NCI-H82 treated with DMSO at 0.1 percent for 48 hours (cell line): Measurements from ENCODE around the gene C5.
"Not testable (repeated sequence)": the region's sequence is repeated elsewhere in the genome, so short reads cannot be mapped to it uniquely, and the experiment has no call there.

ENCODE experiments used
- DNase-seq: peaks from one replicate; lab custom pipeline; 2025; ENCODE audit not compliant: unreplicated experiment; lab: John Stamatoyannopoulos, UW

The C5 gene

GRCh38 chr9:121048618-121049017 lies 1.5 kb downstream of the C5 start:
- DNase-seq, result no peak

DNA sequence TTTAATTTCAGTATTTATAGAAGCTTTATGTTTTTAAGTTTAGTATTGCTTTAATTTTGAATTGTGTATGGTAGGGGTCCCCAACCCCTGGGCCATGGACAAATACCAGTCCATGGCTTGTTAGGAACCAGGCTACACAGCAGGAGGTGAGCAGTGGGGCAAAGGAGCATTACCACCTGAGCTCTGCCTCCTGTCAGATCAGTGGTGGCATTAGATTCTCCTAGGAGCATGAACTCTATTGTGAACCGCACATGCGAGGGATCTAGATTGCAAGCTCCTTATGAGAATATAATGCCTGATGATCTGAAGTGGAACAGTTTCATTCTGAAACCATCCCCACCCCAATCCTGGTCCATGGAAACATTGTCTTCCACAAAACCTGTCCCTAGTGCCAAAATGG lies 1.9 kb downstream of the C5 start:
- DNase-seq, result no peak

- DNase-seq, result no peak
Measured at GRCh38 chr9:121038804-121039203, 11.3 kb downstream of the C5 start.

DNA sequence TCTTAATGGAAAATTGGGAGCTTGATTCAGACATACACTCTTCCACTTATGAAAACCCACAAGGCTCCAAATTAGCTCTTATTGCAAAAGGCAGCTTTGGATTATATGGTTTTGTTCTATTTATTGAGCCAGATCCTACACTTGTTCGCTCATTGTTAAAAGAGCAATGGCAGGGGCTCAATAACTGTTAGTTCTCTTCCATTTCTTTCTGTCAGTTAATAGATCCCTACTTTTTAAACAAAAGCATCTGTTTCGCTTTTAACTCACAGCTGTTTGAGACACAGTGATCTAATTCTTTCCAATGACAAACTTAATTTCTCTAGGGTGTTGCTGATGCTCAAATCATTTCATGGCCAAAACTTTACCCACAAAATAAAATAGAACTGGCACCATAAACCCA lies 11.7 kb downstream of the C5 start:
- no peak for DNase-seq

DNA sequence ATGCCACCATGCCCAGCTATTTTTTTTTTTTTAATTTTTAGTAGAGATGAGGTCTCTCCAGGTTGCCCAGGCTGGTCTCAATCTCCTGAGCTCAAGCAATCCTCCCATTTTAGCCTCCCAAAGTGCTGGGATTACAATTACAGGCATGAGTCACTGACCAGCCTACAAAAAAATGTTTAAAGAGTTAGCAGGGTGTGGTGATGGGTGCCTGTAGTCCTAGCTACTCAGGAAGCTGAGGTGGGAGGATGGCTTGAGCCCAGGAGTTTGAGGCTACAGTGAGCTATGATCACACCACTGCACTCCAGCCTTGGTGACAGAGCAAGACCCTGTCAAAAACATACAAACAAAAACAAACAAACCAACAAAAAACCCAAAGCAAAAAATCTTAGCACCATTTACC lies 14.4 kb downstream of the C5 start:
- not testable (repeated sequence) for DNase-seq

DNA sequence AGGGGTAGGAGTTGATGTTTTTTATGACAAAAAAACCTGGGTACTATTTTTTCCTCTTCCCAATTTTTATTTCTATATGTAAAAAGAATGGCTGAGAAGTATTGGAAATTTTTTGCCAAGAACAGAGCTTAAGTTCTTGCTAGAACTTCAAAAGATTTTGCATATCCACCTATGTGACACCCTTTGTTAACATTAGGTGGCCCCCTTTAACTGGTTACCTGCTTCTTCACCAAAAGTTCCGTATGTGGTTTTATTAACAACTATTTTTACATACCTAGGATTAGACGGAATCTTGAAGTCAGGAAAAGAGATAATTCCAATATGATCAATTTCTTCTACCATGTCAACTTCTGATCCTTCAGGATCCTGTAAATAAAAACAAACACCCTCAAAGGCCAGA lies 15.5 kb downstream of the C5 start:
- DNase-seq, result no peak

- DNase-seq, result no peak
Measured at GRCh38 chr9:121029469-121029868, 20.6 kb downstream of the C5 start.

- DNase-seq, result not testable (repeated sequence)
Measured at GRCh38 chr9:121028285-121028684, 21.8 kb downstream of the C5 start.

- DNase-seq, result no peak
Measured at GRCh38 chr9:121026768-121027167, 23.3 kb downstream of the C5 start.

- DNase-seq, result no peak
Measured at GRCh38 chr9:121026260-121026691, 23.8 kb downstream of the C5 start.

- DNase-seq, result no peak
Measured at GRCh38 chr9:121024237-121024636, 25.8 kb downstream of the C5 start.

- no peak for DNase-seq
Measured at GRCh38 chr9:121023064-121023463, 27.0 kb downstream of the C5 start.

GRCh38 chr9:121021301-121021700 lies 28.8 kb downstream of the C5 start:
- DNase-seq, result no peak

DNA sequence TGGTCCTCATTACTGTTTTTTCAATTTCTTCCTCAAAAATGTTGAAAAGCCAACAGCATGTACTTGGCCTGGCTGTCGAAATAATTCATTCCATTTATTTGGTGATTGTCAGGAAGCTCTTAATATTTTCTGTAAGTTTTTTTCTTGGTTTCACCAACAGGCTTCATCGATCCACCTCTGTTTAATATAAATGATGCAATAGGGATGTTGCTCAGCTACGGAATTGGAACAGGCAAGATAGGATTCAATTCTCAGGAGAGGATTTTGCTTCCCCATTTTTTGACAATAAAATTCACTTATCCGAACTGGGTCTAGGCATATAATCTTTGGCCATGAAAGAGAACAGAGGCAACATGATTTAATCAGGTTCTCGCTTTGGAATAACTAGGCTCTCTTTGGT lies 30.8 kb downstream of the C5 start:
- DNase-seq, result no peak

GRCh38 chr9:121013911-121014310 lies 36.2 kb downstream of the C5 start:
- DNase-seq, result no peak

DNA sequence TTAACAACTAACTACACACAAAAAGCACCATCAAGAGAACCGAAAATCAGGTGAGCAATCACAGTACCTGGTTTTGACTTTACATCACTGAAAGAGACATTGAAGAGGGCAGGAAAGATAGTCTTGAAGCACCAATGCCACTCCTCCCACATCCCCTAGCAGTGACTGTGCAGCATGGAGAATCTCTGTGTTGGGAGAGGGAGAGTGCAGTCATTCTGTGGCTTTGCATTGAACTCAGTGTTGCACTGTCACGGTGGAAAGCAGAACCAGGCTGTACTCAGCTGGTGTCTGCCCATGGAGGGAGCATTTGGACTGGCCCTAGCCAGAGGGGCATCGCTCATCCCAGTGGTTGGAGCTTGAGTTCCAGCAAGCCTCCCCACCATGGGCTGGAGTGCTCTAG lies 40.4 kb downstream of the C5 start:
- no peak for DNase-seq

DNA sequence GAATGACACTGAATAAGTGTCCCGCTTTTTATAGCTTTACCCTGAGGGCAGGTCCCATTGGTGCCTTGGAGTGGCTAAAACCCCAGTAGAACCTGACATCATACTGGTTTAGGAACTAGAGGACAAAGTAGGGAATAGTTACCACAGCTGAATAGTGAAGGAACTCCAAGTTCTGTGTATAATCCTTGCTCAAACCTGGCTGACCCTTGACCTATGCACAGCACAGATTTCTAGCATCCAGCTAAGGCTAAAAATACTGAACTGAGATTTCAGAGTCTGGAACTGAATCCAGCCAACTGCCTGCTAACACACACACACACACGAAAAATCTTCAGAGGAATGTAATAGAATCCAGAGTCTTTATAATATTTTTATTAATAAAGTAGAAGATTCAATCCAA lies 50.8 kb downstream of the C5 start:
- no peak for DNase-seq

DNA sequence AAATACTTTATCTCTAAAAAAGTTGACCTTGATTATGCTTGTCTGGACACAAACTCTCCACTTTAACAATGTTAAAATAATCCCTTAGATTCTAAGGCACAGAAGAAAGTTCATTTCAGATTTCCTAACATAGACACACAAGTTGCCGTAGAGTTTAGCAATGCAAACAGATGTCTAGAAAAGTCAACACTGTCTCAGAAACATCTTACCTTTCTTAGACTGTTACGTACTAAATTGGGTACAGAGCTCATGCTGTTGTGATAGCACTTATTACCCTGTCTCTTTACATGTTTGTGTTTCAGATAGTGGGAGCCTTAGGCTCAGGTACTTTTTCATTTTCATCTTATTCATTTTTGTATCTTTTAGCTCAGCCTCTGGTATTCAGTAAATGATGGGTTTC lies 52.0 kb downstream of the C5 start:
- no peak for DNase-seq

DNA sequence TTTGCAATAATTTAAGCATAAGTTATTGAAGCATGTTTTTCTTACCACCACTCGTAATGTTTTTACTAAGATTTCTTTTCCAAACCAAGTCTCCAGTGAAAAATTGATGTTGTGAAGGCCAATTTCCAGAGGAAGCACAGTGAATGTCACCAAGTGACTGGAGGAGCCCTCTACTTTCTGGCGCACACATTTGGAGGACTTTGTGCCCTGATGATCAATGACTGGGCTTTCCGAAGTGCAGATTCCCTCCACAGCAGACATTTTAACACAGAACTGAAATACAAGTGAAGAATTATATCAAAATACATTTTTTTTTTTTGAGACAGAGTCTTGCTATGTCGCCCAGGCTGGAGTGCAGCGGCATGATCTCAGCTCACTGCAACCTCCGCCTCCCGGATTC lies 52.6 kb downstream of the C5 start:
- DNase-seq, result no peak

- DNase-seq, result no peak
Measured at GRCh38 chr9:120996409-120996808, 53.7 kb downstream of the C5 start.

- DNase-seq, result no peak
Measured at GRCh38 chr9:120989065-120989464, 61.0 kb downstream of the C5 start.

DNA sequence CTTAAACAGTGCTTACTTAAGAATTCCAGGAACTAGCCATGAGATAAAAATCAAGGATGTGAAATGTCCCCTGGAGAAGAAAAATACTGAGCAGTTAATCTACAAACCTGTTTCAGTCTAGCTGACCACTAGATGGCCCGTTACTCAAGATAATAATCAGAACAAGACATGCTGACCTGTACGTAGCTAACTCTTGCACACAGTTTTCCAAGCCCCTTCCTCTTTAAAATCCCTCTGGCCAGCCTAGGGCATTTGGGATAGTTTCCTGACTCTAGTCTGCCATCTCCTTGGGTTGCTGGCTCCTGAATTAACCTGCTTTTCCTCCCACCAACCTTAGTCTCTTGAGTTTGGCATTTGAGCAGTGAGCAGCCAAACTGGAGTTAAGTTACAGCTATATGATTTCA lies 64.3 kb downstream of the C5 start:
- peak; percentile 40 for DNase-seq

- no peak for DNase-seq
Measured at GRCh38 chr9:120983259-120983837, 66.7 kb downstream of the C5 start.

GRCh38 chr9:120982836-120983235 lies 67.2 kb downstream of the C5 start:
- no peak for DNase-seq
